ENCODE data around the gene TECRL. TPM values are rescaled to one million over a fixed set of nuclear protein-coding genes. Genes with fewer than 3 reads are reported as not detected.

The TECRL gene
- total RNA-seq, 1 experiment from 2014 or later = not detected

- Histone ChIP-seq H3K79me2 (ENCODE audit: insufficient read depth, low read length) (no peaks in the 10 kb centered on the region), H3K9me3 (ENCODE audit: control insufficient read depth in 1 of 2, insufficient read depth in 1 of 2, low read depth in 1 of 2, low read length in 2 of 2) (peaks cover 1 to 28% of the 10 kb centered on the region in 2 experiments; a peak in 2 of 4 replicates), H3K9ac (ENCODE audit: low read length) (no peak overlapping the region), H4K20me1 (ENCODE audit: insufficient read depth) (no peaks in the 10 kb centered on the region), H3K4me2 (ENCODE audit: low read length) (no peak overlapping the region), H3K4me1 (ENCODE audit: control insufficient read depth in 1 of 2, insufficient read depth in 2 of 2, low read length in 2 of 2) (no peaks in the 10 kb centered on the region), H3K36me3 (ENCODE audit: control insufficient read depth in 1 of 2, insufficient read depth in 2 of 2, low read length in 2 of 2) (no peaks in the 10 kb centered on the region), H3K27me3 (ENCODE audit: insufficient read depth, low read length) (no peaks in the 10 kb centered on the region), H3K9me2 (ENCODE audit: insufficient read depth) (no peaks in the 10 kb centered on the region), H2AFZ (ENCODE audit: low read depth, low read length, poor library complexity, severe bottlenecking) (no peak overlapping the region), H3K27ac (ENCODE audit: low read depth, low read length) (no peak overlapping the region), H3K4me3 (replicated peaks in 1 of 2; ENCODE audit: low read depth in 1 of 2, low read length in 2 of 2) (no peak overlapping the region)
- intact Hi-C loops (cut with micrococcal nuclease) = no loop called here
- DNase-seq (ENCODE audit: low read depth, low spot score) = no peak
- BruUV-seq (replicated peaks) = no TSS peak
- ChIA-PET POLR2A (no interaction called here), RAD21 (ENCODE audit: low non-redundant PET in 1 of 2, low total read pairs in 2 of 2, uncharacterized antibody in 2 of 2, unreplicated experiment in 2 of 2) (no interaction called here), CTCF (no interaction called here)
- ATAC-seq = no peak
- TF ChIP-seq ZBTB33 (IDR thresholded peaks at IDR 0.05; ENCODE audit: extremely low read depth, insufficient replicate concordance, low read length) = no peak
- no peak for TF ChIP-seq POLR2AphosphoS5 (IDR thresholded peaks at IDR 0.05; ENCODE audit: low read depth, low read length)
- no peak for TF ChIP-seq ELF1 (IDR thresholded peaks at IDR 0.05; ENCODE audit: borderline replicate concordance, low read depth)
- TF ChIP-seq ZFX (IDR thresholded peaks at IDR 0.05) = no peak
- no peak for TF ChIP-seq YY1 (IDR thresholded peaks at IDR 0.05; ENCODE audit: extremely low read depth, insufficient replicate concordance, low read depth, low read length)
- TF ChIP-seq FOSL1 (IDR thresholded peaks at IDR 0.05; ENCODE audit: low read depth) = no peak
- TF ChIP-seq EZH2 (IDR thresholded peaks at IDR 0.05) = no peak
- no peak for TF ChIP-seq POLR2A (IDR thresholded peaks at IDR 0.05; ENCODE audit: borderline replicate concordance, extremely low read depth, insufficient read depth, insufficient read length)
- TF ChIP-seq EGR1 (IDR thresholded peaks at IDR 0.05; ENCODE audit: low read depth) = no peak
- TF ChIP-seq SRF (IDR thresholded peaks at IDR 0.05; ENCODE audit: low read depth) = no peak
- no peak for TF ChIP-seq REST (IDR thresholded peaks at IDR 0.05; ENCODE audit: low read depth)
- no peak for TF ChIP-seq ATF3 (IDR thresholded peaks at IDR 0.05)
- no peak for TF ChIP-seq TCF7L2 (IDR thresholded peaks at IDR 0.05; ENCODE audit: borderline replicate concordance, extremely low read depth, insufficient read depth, insufficient read length)
- no peak for TF ChIP-seq CTCF (IDR thresholded peaks at IDR 0.05 in 2 of 3, conservative IDR thresholded peaks at IDR 0.05 in 1 of 3; ENCODE audit: borderline replicate concordance in 1 of 3, insufficient read depth in 1 of 3, low read depth in 2 of 3, low read length in 2 of 3)
- no peak for TF ChIP-seq MAX (IDR thresholded peaks at IDR 0.05)
- TF ChIP-seq SP1 (IDR thresholded peaks at IDR 0.05; ENCODE audit: low read depth) = no peak
Observed at GRCh38 chr4:64330143-64330542, 79.1 kb downstream of the TECRL start.

Measured in HCT116 (cell line).